GM18873 (cell line): ENCODE measurements around the gene STX1A.
"Not testable (repeated sequence)": the region's sequence is repeated elsewhere in the genome, so short reads cannot be mapped to it uniquely, and the experiment has no call there.

ENCODE experiments used
- ATAC-seq: cut with Tn5 transposase; IDR thresholded peaks from one replicate; pipeline ENCODE4 v1.9.1; 2021; ENCODE audit warnings: mild to moderate bottlenecking, moderate library complexity, moderate number of reproducible peaks; ENCODE audit not compliant: unreplicated experiment, low FRiP score

The STX1A gene

DNA sequence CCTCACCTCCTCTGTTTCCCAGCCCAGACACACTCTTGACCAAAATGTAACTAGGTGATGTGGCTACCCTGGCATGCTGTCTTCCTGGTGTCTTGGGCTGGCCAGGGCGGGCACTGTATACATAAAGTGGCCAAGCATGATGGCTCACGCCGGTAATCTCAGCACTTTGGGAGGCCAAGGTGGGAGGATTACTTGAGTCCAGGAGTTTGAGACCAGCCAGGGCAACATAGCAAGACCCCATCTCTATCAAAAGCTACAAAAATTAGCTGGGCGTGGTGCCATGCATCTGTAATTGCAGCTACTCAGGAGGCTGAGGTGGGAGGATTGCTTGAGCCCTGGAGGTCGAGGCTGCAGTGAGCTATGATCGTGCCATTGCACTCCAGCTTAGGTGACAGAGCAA is 6.2 kb downstream of the STX1A start:
- ATAC-seq: not testable (repeated sequence)

GRCh38 chr7:73712773-73713172 is 6.7 kb downstream of the STX1A start:
- no peak for ATAC-seq

GRCh38 chr7:73708961-73709549 is 10.4 kb downstream of the STX1A start:
- no peak for ATAC-seq

DNA sequence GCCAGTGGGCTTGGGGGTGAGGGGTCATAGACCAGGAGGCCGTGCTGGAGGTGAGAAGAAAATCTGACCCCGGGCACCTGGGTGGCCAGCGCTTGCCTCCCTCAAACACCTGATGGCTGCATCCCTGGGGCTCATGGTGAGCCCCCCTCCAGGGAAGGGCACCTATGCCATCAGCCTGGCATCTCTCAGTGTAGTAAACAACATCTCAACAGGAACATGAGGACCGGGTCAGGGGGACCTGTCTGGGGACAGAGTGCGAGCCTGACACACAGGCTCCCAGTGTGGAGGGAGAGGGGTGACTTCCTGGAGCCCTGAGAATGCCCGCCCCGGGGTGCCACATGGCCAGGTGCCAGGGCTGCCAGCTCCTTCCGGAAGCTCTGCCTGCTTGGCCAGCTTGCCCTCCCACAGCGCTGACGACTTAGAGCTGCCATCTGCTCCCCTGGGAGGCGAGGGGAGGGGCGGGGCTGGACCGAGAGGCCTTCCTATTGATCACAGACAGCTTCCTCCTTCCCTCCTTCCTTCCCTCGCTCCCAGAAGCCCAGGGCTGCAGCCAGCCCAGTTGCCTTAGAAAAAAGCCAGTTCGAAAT is 12.3 kb downstream of the STX1A start:
- no peak for ATAC-seq

DNA sequence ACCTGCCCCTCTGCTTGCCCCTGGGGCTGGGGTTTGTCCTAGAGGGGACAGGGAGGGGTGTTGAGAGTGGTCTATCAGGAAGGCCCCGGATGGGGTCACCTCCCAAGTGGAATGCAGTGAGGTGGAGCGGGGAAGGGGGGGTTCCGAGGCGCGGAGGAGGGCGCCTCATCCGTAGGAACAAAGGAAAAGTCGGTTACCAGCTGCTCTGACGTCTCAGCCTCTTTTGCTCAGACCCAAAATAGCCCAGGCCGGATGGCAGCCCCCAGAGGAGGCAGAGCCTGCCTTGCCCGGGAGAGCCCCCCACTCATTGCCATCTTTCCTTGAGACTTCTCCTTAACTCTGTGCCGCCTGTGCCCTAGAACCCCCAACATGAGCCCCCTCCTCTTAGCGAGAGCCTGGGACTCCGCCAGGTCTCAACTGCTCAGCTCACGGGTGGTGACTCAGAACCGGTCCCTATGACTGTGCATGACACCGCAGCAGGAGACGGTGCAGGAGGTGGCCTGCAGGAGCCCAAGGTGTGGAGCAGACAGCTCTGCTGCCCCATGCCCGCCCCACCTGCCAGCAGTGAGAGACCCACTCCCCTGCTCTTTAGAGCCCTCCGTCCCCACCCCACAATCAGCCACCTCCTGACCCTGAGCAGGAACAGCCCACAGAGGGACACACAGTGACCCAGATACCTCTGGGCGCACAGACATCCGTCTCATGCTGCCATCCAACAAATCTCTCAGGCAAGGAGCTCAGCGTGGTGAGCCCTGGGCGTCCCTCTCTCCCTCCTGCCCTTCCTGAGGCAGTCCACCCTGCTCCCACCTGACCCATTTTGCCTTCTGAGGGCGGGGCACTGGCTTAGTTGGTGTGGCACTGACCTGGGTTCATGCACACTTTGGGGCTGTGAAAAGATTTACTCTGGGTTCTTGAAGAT is 13.1 kb downstream of the STX1A start:
- ATAC-seq: no peak

- ATAC-seq: no peak
Measured at GRCh38 chr7:73705551-73705920, 13.9 kb downstream of the STX1A start.

DNA sequence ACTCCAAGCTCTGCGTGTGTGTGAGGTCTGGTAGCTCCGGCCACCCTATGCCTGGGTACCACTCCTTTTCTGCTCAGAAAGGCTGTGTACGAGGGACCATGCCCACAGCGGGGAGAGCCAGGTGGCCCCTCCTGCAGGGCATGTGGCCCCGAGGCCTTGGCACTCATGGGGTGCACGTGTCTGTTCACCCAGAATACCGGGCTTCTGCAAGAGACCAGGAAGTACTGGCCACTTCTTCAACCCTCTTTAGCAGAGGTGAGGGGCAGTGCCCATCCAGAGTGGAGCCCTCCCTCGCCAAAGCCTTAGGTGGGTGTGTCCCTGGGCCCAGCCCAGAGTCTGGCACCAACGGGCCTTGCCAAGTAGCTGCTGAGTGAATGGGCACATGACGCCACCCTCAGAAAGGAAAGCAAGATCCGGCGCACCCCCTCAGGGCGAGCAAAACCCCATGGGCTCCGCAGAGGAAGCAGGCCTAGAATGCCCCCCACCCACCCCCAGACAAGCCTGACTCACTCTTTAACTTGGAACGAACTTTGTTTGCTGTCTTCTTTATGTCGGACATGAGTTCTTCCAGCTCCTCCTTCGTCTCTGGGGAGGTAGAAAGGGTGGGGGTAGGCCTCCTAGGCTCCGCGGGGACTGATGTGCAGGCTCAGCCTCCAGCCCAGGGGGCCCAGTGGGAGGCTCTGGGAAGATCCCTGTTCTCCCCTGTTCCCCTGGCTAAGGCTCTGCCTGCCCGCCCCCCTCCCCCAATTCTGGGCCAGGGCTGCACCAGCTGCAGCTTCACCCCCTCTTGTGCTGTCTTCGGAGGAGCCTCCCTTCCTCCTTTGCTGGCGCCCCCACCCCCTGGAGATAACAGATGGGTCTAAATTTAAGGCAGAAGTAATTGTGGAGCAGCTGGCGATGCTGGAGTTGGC is 14.6 kb downstream of the STX1A start:
- no peak for ATAC-seq

DNA sequence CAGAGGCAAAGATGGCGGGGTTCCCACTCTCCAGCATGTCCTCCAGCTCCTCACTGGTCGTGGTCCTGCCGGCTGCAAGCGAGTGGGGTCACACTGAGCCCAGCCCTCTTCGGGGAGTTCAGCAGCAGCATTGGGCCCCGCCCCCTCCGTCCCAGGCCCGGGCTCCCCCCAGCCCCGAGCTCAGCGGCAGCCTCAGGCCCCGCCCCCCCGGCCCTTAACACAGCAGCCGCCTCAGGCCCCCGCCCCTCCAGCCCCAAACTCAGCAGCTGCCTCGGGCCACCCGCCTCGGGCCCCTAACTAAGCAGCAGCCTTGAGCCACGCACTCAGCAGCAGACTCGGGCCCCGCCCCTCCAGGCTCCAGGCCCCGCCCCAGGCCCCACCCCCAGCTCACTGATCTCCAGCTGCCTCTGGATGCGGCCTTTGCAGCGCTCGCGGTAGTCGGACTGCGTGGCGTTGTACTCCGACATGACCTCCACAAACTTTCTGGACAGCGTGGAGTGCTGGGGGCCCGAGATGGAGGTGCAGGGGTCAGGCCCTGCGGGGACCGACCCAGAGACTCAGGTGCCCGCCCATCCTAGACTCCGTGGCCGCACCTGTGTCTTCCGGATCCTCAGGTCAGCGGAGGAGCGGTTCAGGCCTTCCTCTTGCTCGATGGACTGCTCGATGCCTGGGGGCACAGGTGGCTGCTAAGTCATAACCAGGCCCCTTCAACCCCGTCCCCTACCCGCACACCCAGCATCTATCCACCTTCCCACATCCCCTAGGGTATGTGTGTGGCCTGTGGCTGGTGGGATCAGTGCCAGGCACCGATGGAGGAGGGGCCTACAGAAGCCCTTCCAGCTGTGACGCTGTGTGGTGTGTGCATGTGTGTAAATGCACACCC is 15.5 kb downstream of the STX1A start:
- no peak for ATAC-seq

- no peak for ATAC-seq
Measured at GRCh38 chr7:73703225-73703624, 16.2 kb downstream of the STX1A start.

DNA sequence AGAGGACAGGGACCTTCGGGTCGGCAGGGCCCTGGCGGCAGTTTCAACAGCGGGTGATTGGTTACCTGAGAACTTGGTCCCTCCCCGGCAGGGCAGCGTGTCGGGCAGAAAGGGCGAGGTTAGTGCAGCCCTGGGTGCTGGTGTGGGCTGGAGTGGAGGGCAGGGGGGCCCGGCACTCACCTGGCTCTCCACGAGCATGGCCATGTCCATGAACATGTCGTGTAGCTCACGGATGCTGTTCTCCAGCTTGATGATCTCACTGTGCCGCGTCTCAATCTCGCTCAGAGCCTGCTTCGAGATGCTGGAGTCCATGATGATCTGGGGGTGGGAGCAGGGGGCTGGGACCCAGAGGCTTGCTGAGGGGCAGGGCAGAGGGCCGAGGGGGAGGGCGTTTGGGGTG is 16.8 kb downstream of the STX1A start:
- ATAC-seq: no peak

DNA sequence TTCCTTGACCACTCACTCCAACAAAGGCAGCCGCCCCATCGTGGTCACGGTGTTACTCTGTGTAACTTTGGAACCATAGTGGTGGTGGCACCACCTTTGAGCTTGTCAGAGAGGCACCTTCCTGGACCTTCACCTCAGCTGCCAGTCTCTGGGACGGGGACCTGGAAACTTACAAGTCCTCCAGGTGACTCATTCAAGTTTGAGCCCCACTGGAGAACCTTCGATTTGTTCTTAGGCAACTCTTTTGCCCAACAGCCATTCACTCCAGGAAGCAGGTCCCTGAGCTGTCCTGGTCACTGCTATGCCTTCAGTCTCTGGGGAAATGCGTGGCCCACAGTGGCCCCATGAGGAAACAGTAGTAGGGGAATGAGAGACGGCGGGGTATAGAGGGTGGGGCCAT is 17.2 kb downstream of the STX1A start:
- no peak for ATAC-seq

DNA sequence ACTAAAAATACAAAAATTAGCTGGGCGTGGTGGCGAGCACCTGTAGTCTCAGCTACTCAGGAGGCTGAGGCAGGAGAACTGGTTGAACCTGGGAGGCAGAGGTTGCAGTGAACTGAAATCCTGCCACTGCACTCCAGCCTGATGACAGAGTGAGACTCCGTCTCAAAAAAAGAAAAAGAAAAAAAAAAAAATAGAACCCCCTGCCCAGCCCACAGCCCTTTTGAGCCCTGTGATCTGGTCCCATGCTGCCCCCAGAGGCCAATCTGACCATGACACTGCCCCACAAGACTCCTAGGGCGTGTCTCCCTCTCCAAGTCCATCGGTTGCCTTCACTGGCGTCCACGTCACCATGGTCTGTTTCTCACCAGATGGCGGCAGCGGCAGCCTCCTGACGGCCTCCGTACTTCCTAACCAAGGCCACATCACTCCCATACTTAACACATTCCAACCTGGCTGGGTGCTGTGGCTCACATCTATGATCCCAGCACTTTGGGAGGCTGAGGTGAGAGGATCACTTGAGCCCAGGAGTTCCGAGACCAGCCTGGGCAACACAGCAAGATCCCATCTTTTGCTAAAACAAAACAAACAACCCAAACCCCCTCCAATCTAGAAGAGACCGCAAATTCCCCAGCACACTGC is 18.0 kb downstream of the STX1A start:
- ATAC-seq: no peak

GRCh38 chr7:73700581-73701134 is 18.8 kb downstream of the STX1A start:
- no peak for ATAC-seq

DNA sequence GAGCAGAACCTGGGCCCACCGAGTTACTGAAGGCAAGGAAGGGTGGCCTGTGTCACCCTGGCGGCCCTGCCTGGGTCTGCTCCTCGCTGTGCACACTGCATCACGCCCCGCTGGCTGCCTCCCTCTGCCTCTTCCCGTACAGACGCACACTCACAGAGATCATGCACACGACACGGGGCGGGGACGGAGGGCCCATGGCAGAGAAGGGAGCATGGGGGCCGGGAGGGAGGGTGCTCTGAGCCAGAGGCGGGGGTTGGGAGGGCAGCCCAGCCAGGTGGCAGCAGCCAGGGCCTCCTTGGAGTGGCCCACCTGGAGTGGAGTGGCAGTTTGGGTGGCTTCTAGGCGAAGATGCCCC is 19.4 kb downstream of the STX1A start:
- ATAC-seq: no peak

GRCh38 chr7:73699370-73700068 is 19.9 kb downstream of the STX1A start:
- no peak for ATAC-seq

GRCh38 chr7:73698410-73698809 is 21.1 kb downstream of the STX1A start:
- no peak for ATAC-seq

DNA sequence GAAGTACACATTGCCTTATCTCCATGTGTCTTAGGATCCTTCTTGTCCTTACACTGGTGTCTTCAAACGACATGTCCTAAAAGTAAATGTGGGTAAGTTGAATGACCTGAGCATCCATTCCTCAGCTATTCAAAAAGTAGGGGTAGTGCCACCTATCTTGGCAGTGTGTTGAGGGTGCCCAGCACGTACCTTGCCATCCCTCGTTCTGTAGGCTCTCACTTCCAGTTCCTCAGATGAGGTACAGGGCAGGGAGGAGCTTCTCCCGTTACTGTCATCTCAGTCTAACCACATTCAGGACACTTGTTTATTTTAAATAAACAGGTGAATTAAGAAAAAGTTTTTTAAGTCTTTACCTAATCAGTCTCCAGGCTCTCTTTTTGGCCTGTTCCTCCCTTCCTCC is 23.1 kb downstream of the STX1A start:
- ATAC-seq: no peak

- no peak for ATAC-seq
Measured at GRCh38 chr7:73690646-73691045, 28.8 kb downstream of the STX1A start.
